Heart left ventricle (tissue), 16 donors: ENCODE results near the gene PHF2. TPM values are rescaled to one million over a fixed set of nuclear protein-coding genes. Genes with fewer than 3 reads are reported as not detected.
A peak's percentile ranks its signal among the peaks of the same experiment; 100 is the strongest.

Source experiments
- ATAC-seq, 4 donors: fragments of 200-7000 bp; cut with Tn5 transposase; one replicate each; pipeline ENCODE4 v1.9.1; 2020 to 2022; ENCODE audit warnings: moderate library complexity in 4 of 4, mild to moderate bottlenecking in 3 of 4, moderate number of reproducible peaks in 1 of 4
- DNase-seq, 5 donors: peaks; one replicate each; pipeline ENCODE4 v3.0.0-alpha.2; 2020
- H3K27ac ChIP-seq, 12 donors: fragments of 200-600 bp; sonication (generic) in 4 of 12; one replicate each; pipeline versions ENCODE4 v1.5.0 to v1.8.0; 2016 to 2022; ENCODE audit warnings: mild to moderate bottlenecking in 2 of 12
- H3K27me3 ChIP-seq, 9 donors: fragments of 200-600 bp; sonication (generic) in 2 of 9; one replicate each; pipeline versions ENCODE4 v1.5.1 to v1.8.0; 2016 to 2022; ENCODE audit warnings: mild to moderate bottlenecking in 3 of 9
- H3K36me3 ChIP-seq, 9 donors: fragments of 200-600 bp; sonication (generic) in 2 of 9; one replicate each; pipeline versions ENCODE4 v1.5.0 to v1.8.0; 2018 to 2022; ENCODE audit warnings: mild to moderate bottlenecking in 2 of 9
- H3K4me1 ChIP-seq, 12 donors: fragments of 200-600 bp; sonication (generic) in 4 of 12; one replicate each; pipeline versions ENCODE4 v1.5.0 to v1.8.0; 2016 to 2022; ENCODE audit warnings: mild to moderate bottlenecking in 3 of 12
- H3K4me3 ChIP-seq, 12 donors: fragments of 200-600 bp; sonication (generic) in 4 of 12; one replicate each; pipeline versions ENCODE4 v1.5.0 to v1.8.0; 2017 to 2022; ENCODE audit warnings: mild to moderate bottlenecking in 9 of 12, moderate library complexity in 4 of 12
- H3K9me3 ChIP-seq, 12 donors: fragments of 200-600 bp; sonication (generic) in 4 of 12; one replicate each; pipeline versions ENCODE4 v1.5.0 to v1.8.0; 2016 to 2022; ENCODE audit warnings: mild to moderate bottlenecking in 1 of 12
- CTCF ChIP-seq, 12 donors: fragments of 200-600 bp; sonication (generic) in 4 of 12; IDR thresholded peaks; one replicate each; pipeline versions ENCODE4 v1.5.0 to v1.8.0; 2018 to 2022; ENCODE audit warnings: antibody characterized with exemption in 12 of 12, mild to moderate bottlenecking in 5 of 12
- POLR2A ChIP-seq, 2 donors: fragments of 450-650 bp; IDR thresholded peaks; one replicate each; pipeline ENCODE4 v1.6.1; 2017; ENCODE audit warnings: antibody characterized with exemption in 2 of 2, mild to moderate bottlenecking in 2 of 2, moderate library complexity in 2 of 2
- WGBS, 4 donors: extraction: QIAGEN DNeasy Blood & Tissue Kit in 2 of 4; methylation state at CpG; one replicate each; pipeline versions ENCODE4 v1.1.5 to v1.1.7; 2013 to 2018; 5-methylcytosine and 5-hydroxymethylcytosine counted together
- intact Hi-C, 10 donors: fragments of 100-400 bp; cut with DNase I; formaldehyde crosslinking; loops; one replicate each; pipeline versions ENCODE4 v1.11.1 to v1.14.2; 2022
- polyA plus RNA-seq, 2 donors: library from polyadenylated mRNA; stranded (reverse); fragments of 200-250 nt; gene quantifications; one replicate each; pipeline ENCODE4 v1.2.3, GENCODE V29; 2013
- total RNA-seq, 9 donors: library from RNA; depleted of rRNA in 2 of 9; stranded (reverse); fragments of >200 nt in 2 of 9; fragmentation: NEBNext Ultra II Directional in 3 of 9; extraction: Animal tissue kit (Norgen Biotek cat#: 25700) in 3 of 9; gene quantifications; one replicate each; pipeline versions ENCODE4 v1.1.0 to v1.2.4, GENCODE V29; 2016 to 2023
- donor health status: ischemic (EF 13 %, LVEDD 7.1; RV severe dilation, severe dysfunction).
- donor health status: healthy with polysubstance abuse.
- donor health status: DM: no; HTN: yes; CAD: no.
- donor health status: DM: no; HTN: no; CAD: no.
- donor health status: ischemic (EF 25% LVEDD 6.9; RV normal size, moderate dysfunction).
- donor health status: ischemic (EF 25% LVEDD 5.7; RV mildly dilated, moderate dysfunction).
- donor health status: healthy.
- donor health status: DM: yes; HTN: yes; CAD: no.
- donor health status: ischemic (EF 35%, LVEDD 5.7; RV mildly dilated, moderate dysfunction).
- donor health status: nonischemic (EF 11% LVEDD 7.7; RV severe dilation, severe dysfunction).
- donor health status: DM: yes; HTN: yes; CAD: no.
- donor health status: PGD.
- donor health status: ischemic (EF 29% LVEDD 5.4; RV normal size, mild dysfunction).
- donor health status: nonischemic (EF 23%, LVEDD 6.1; RV moderate dilation, normal function).

PHF2 gene
- total and polyA plus RNA-seq, 11 donors: 18.8 to 37.2 (median 22.1) TPM

GRCh38 chr9:93645921-93646639 lies 69.7 kb downstream of the PHF2 start:
- 89 to 95% (median 93%) methylated on average over 10 to 12 of the region's 12 CpGs for WGBS, 4 donors
- no peak overlapping the region for H3K4me3 ChIP-seq
- DNase-seq: peak in 3 of 5 donors; percentile 8 to 28 (median 12)
- H3K27ac ChIP-seq: no peak overlapping the region
- no peaks in the 10 kb centered on the region for H3K9me3 ChIP-seq
- intact Hi-C loops: no loop called here
- H3K36me3 ChIP-seq: peaks cover 4 to 91% (median 61%) of the 10 kb centered on the region in 9 donors
- H3K27me3 ChIP-seq: no peaks in the 10 kb centered on the region
- ATAC-seq: no peak
- peaks cover 0 to 11% (median under 1%) of the 10 kb centered on the region in 12 donors for H3K4me1 ChIP-seq
- TF ChIP-seq CTCF (IDR thresholded peaks at IDR 0.05) (no peak), POLR2A (IDR thresholded peaks at IDR 0.05) (no peak)

GRCh38 chr9:93646640-93647178 lies 70.3 kb downstream of the PHF2 start:
- no peaks in the 10 kb centered on the region for H3K27me3 ChIP-seq
- H3K9me3 ChIP-seq: no peaks in the 10 kb centered on the region
- intact Hi-C loops: no loop called here
- H3K4me3 ChIP-seq: no peak overlapping the region
- peak in 2 of 5 donors; percentile 3 to 33 for DNase-seq
- WGBS, 4 donors: 92 to 98% (median 96%) methylated on average over 10 of the region's 10 CpGs
- H3K27ac ChIP-seq: no peak overlapping the region
- H3K4me1 ChIP-seq: peaks cover 0 to 9% (median 0%) of the 10 kb centered on the region in 12 donors
- TF ChIP-seq CTCF (IDR thresholded peaks at IDR 0.05): no peak
- no peak for TF ChIP-seq POLR2A (IDR thresholded peaks at IDR 0.05)
- peaks cover 4 to 96% (median 66%) of the 10 kb centered on the region in 9 donors for H3K36me3 ChIP-seq
- no peak for ATAC-seq

GRCh38 chr9:93648181-93648580 lies 71.8 kb downstream of the PHF2 start:
- Histone ChIP-seq H3K27ac (no peak overlapping the region), H3K36me3 (peaks cover 4 to 91% (median 75%) of the 10 kb centered on the region in 9 donors), H3K4me1 (peaks cover 0 to 4% (median 0%) of the 10 kb centered on the region in 12 donors), H3K27me3 (no peaks in the 10 kb centered on the region), H3K4me3 (no peak overlapping the region), H3K9me3 (no peaks in the 10 kb centered on the region)
- ATAC-seq (no peak), DNase-seq (peak in 1 of 5 donors; percentile 10)
- intact Hi-C loops: no loop called here
- WGBS, 4 donors: 90 to 96% (median 92%) methylated on average over 5 of the region's 5 CpGs
- TF ChIP-seq CTCF (IDR thresholded peaks at IDR 0.05): no peak
- no peak for TF ChIP-seq POLR2A (IDR thresholded peaks at IDR 0.05)

- DNase-seq (peak in 2 of 5 donors; percentile 12 to 50), ATAC-seq (no peak)
These were observed 72.5 kb downstream of the PHF2 start for GRCh38 chr9:93648836-93649235.

More at GRCh38 chr9:93648836-93649235, 72.5 kb downstream of the PHF2 start:
- Histone ChIP-seq H3K27me3 (no peaks in the 10 kb centered on the region), H3K27ac (no peak overlapping the region), H3K4me3 (no peak overlapping the region), H3K4me1 (no peaks in the 10 kb centered on the region), H3K36me3 (peaks cover 4 to 90% (median 81%) of the 10 kb centered on the region in 9 donors), H3K9me3 (no peaks in the 10 kb centered on the region)
- WGBS, 4 donors: 90 to 92% (median 91%) methylated on average over 13 of the region's 13 CpGs
- TF ChIP-seq CTCF (IDR thresholded peaks at IDR 0.05): no peak
- TF ChIP-seq POLR2A (IDR thresholded peaks at IDR 0.05): no peak
- intact Hi-C loops: no loop called here
